Posterior cingulate gyrus (tissue), 11 donors: ENCODE data around the gene DLG2.

Source experiments
- DNase-seq, 10 donors: peaks; one replicate each; pipeline versions ENCODE4 v3.0.0 to v3.0.0-alpha.2; 2020 to 2021; ENCODE audit warnings: mixed read lengths in 3 of 10
- intact Hi-C: fragments of 100-400 bp; cut with DNase I; formaldehyde crosslinking; loops from one replicate; pipeline ENCODE4 v1.15.1; 2023

Gene DLG2

DNA sequence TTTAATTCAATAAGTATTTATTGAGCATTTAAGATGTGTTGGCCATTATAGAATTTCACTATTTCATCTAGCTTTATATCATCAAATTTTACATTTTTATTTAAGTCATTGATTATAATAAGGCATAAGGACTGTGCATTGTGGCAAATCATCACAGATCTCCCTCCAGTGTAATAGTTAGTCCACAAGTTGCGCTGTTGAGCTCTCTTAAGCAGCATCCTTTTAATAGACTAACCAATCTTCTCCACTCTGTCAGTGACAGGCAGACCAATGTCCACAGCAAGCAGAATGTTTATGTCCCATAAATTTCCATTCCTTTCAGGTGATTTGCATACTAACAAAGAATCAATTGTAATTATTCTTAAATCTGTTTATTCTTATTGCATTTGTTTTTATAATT lies 1745.7 kb downstream of the DLG2 start:
- intact Hi-C loops, result no loop called here
- DNase-seq, result no peak

DNA sequence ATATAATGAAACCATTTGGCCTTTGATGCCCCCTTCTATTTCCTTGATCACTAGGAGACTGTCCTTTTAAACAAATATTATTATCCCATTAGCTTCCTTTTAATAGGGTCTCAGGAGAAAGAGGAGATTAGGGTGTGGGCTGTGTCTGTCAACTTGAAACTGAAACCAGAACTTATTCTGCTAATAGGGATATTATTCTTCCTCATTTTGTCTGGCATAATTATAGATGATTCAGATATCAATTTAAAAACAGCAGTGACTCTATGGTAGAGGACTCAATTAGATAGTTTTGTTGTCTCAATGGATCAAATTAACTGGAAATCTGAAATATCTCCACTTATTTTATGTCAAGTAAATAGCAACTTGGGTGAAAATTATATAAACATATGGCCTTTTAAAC lies 1756.1 kb downstream of the DLG2 start:
- DNase-seq, result no peak
- intact Hi-C loops, result no loop called here

DNA sequence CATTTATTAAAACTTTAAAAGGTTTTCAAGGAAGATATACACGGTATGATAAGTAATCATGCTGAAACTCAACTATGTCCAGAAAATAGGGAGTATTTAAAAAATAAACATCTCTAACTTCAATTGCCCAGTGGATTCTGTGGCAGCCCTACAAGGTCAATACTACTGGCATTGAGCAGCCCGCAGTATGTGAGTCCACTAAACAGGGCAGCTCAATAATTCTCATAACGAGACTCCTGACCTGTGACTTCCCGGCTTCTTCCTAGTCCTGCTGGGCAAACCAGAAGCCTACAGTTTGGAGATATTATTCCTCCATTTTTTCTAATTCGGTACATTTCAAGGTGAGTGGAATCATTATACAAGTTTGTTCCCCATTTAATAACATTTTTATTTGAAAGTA lies 1760.5 kb downstream of the DLG2 start:
- intact Hi-C loops, result no loop called here
- DNase-seq, result no peak

DNA sequence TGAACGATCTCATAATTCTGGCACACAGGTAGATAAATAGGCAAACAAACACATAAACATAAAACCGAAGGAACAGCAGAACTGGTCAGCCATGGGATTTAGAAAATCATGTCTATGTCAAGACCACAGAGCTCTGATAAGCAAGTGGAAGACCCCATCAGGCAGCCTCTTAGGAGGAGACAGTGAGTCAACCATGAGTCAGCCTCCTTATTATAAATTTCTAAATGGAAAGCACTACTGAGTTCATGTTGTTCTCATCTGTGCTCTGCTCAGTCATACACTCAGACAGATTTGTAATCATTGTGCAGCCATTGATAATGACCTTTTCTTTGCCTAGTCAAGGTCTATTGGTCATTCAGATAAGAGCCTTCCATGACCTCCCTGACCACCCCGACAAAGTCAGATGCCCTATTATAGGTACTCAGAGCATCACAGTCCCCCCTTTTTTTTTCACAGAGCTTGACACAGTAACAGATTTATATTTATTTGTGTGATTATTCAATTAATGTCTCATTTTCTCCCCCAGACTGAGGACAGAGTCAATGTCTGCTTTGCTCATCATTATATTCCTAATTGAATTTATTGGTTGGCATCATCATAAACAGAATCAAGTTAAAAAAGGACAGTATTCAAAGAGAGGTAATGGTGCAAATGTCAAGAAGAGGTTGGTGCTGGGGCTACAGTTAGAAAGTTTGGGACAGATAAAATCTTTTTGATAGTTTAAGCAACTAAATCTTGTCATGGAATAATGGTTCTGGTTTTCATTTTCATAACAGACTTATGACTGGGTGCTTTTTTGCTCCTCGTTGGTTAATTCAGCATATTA lies 1761.3 kb downstream of the DLG2 start:
- no peak for DNase-seq
- intact Hi-C loops, result no loop called here

DNA sequence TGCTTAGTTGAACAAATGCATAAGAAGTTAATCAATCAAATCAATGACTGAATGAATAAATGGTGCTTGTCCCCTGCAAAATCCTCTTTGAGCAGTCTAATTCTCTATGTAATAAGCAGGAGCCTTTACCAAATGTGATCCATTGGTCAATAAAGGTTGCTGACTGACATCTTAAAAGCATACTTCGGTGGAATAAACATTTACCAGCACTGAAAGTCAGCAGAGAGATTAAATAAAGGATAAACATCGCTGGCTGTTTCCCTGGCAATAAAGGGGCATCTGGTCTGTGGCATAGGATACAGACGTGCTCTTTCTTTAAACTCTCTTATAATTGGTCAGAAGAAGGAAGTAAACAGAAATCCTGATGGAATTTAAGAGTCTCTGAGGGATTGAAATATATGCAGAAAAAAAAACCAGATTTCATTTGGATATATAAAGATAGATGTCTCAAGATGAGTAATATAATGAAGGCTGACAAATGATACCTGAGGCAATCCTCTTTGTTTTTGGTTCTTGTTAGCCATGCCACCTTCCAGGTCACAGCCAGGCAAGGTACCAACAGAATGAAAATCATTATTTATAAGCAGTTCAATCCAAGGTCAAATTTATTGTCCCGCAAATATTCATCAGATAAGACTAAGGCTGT lies 1762.6 kb downstream of the DLG2 start:
- intact Hi-C loops, result no loop called here

DNA sequence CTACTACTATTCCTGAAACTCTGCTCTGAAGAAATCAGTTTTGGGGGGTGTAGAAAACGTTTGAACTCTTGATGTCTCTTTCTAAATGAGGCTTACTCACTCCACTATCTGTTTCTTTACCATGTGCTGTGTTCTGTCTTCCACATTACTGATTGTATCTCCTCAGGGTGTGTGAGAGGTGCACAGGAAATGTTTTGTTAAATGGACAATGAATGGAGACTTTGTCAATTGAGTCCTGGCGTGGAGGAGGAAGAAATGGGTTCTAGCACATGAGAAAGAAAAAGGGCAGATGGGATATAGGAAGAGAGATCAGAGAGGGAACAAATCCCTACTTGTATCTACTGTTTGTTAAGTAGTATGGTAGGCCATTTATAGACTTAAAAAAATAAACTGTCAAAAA lies 1763.9 kb downstream of the DLG2 start:
- DNase-seq, result no peak
- intact Hi-C loops, result no loop called here

More for the DNA sequence above, 1762.6 kb downstream of the DLG2 start:
- no peak for DNase-seq

DNA sequence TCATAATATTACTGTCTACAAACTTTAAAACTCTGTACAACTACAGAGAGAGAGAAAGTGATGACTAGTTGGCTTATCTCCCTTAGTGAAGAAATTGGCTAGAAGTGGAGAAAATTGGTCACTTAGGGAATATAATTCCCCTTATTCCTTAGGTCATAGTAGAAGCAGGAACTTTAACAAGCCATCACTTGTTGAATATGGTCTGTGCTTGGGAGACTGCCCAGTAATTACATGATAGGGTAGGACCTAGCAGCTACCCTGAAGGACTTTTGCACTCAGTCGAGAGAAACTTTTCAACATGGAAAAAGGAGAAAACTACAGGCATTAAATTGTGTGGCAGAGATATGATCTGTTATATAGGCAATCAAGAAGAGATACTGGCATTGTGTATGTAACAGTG lies 1764.5 kb downstream of the DLG2 start:
- intact Hi-C loops, result no loop called here
- no peak for DNase-seq

DNA sequence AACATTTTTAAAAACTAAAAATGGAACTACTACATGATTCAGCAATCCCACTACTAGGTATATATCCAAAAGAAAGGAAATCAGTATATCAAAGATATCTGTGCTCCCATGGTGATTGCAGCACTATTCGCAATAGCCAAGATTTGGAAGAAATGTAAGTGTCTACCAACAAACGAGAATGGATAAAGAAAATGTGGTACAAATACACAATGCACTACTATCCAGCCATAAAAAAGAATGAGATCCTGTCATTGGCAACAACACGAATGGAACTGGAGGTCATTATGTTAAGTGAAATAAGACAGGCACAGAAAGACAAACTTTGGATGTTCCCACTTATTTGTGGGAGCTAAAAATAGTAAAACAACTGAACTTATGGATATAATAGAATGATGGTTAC lies 1765.1 kb downstream of the DLG2 start:
- intact Hi-C loops, result no loop called here
- DNase-seq, result no peak

DNA sequence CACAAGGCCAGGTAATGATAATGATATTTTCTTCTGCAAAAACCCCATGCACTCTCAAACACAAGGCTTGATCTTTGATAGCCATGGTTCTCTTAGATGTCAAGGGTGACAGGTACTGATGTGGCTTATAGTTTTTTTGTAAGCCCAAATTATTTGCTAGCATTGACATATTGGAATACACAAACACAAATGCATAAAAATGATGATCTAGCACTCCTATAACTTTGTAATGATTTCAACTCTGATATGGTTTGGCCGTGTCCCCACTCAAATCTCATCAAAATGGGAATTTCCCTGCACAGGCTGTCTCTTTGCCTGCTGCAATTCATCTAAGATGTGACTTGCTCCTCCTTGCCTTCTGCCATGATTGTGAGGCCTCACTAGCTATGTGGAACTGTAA lies 1768.5 kb downstream of the DLG2 start:
- no peak for DNase-seq

DNA sequence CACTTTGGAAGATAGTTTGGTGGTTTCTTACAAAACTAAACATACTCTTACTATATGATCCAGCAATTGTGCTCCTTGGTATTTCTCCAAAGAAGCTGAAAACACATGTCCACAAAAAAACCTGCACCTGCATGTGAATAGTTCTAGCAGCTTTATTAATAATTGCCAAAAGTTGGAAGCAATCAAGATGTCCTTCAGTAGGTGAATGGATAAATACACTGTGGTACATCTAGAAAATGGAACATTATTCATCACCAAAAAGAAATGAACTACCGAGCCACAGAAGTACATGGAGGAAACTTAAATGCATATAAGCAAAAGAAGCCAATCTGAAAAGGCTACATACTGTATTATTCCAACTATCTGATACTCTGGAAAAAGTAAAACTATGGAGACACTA lies 1771.9 kb downstream of the DLG2 start:
- no peak for DNase-seq
- intact Hi-C loops, result no loop called here

More for the DNA sequence above, 1768.5 kb downstream of the DLG2 start:
- intact Hi-C loops, result no loop called here

DNA sequence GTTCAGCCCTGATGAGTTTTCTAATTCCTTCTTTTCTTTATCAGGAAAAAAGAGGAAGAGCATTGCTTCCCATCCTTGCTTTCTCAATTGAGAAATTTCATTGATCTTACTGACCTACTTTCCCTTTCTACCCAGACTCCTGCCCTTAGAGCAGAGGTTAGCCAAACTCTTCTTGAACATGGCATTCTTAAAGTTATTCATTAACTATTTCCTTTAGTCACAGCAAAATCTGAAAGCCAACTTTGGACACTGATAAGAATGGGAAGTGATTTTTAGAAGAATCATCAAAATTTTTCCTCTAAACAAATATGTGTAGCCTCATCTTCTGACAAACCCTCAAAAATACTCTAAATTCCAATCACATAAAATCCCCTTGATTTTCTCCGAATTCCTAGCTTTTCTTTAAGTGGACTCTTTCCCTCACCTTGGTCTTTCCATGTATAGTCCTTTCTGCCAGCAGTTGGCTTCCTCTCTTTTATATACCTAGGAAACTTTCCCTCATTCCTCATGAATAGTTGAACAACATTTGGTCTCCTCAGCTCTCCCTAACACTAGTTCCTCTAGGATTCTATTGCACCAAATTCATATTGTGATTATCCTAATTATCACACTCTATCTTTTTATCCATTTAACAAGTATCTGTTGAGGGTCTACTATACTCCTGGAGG lies 1774.2 kb downstream of the DLG2 start:
- no peak for DNase-seq
- intact Hi-C loops, result no loop called here

DNA sequence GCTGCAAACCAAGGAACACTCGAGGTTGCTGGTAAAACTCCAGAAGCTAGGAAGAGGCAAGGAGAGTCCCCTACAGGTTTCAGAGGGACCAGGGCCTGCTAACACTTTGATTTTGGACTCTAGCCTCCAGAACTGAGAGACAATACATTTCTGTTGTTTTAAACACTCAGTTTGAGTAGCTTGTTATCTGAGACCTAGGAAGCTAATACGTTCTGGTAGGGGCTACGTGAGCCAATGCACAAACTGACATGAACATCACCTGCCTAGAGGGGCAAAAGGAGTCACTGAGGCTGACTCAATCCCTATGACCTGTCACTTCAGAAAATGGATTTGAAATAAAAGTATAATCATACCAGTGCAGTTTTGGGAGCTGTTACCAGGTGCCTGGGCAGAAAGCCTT lies 1775.1 kb downstream of the DLG2 start:
- intact Hi-C loops, result no loop called here
- DNase-seq, result no peak

DNA sequence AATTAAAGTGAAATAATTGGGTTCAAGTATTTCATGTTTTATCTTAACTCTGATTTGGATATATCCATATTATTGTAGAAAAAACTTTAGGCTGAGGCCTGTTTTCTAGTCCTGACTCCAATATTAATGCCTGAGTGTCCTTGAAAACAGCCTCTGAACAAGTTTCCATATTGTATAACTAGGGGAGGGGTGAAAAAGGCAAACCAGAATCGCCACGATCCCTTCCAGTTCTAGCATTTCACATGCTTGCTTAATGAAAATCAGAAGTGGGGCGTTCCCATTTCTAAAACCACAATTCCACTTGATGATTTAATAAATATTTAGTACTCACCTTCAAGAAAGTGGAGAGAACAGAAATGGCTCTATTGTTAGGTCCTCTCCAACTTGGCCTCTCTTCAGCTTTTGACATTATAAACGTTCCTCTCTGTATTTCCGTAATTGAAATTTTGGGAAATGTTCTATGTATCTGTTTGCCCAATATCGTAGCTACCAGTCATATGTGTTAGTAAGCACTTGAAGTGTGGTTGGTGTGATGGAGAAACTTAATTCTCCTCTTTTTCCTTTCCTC lies 1779.6 kb downstream of the DLG2 start:
- no peak for DNase-seq
- intact Hi-C loops, result no loop called here

DNA sequence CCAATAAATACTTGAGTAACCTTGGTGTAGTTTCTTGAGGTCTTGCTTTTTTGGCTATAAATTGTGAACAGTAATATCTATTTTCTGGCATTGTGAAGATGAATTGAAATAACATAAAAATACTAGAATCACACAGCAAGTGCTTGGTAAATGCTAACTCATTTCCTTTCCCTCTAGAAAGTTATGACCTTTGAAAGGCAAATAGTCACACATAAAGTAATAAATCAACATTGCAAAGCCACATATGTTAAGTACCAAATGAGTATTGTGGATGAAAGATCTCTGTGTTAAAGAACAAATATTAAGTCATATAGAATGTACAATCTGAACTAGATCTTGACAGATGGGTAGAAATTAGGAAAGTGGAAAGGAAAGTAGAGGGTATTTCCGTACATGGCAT lies 1781.3 kb downstream of the DLG2 start:
- intact Hi-C loops, result no loop called here
- no peak for DNase-seq

DNA sequence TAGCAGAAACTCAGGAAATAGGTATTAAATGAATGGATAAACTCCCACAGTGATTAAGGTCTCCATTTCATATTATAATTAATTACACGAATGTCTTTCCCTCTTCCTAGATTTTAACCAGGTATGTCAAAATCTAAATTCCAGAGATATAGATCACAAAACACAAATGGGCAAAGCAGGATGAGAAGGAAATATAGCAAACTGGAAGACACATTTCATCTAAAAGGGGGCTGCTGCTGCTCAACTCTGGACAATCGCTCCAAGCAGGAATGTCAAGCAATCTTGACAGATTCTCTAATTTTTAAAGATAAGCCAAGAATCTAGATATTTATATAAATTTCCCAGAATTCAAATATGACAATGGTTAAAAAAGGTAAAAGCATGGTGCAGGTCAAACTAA lies 1786.8 kb downstream of the DLG2 start:
- DNase-seq, result no peak
- intact Hi-C loops, result no loop called here

DNA sequence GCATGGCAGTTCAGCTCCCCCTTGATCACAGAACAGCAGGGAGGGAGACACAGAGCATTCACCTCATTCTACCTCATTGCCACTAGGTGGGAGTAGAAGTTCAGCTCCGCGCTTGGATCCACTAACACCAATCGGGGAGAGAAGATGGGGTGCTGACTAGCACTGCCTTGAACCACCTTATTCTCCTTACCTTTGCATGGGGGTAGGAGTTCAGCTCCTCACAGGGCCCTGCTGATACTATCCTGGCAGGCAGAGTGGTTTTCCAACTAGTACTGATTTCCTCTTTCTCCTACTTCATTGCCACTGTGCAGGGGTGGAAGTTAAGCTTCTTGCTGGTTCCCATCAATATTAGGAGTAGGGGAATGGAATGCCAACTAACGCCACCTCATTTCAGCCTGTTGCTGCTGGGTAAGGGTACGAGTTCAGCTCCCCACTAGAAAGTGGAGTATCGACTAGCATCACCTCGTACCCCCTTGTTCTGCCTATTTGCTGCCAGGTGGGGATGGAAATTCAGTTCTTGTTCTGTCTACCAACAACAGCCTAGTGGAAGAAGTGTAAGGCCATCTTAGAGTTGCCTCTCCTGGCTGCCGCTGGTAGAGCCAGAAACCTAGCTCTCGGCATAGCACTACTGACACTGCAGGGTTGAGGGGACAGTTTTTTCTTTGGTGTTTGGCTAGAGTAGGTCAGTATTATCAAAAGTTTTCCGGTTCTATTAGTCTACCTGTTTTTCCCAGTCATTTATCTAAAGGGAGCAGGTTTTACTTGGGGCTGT lies 1790.1 kb downstream of the DLG2 start:
- intact Hi-C loops, result loop anchor here (5.0 to 10.0 kb wide), 3 partner anchors 188 to 685 kb away; no protein-coding TSS in a partner anchor
- DNase-seq, result peak in 8 of 10 donors; percentile 29 to 92 (median 55)

DNA sequence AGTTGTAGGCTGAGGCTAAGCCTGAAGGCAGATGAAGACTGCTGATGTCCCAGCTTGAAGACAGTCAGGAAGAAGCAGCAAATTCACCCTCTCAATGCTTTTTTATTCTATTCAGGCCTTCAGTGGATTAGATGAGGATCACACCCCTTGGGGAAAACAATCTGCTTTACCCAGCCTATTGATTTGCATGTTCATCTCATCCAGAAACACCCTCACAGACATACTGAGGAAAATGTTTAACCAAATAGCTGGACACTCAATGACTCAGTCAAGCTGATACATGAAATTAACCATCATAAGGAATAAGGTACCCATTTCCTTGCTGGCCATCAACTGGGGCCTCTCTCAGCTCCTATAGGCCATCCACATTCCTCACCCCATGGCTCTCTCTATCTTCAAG lies 1791.1 kb downstream of the DLG2 start:
- DNase-seq, result no peak
- intact Hi-C loops, result loop anchor here (5.0 to 10.0 kb wide), 3 partner anchors 189 to 686 kb away; no protein-coding TSS in a partner anchor

DNA sequence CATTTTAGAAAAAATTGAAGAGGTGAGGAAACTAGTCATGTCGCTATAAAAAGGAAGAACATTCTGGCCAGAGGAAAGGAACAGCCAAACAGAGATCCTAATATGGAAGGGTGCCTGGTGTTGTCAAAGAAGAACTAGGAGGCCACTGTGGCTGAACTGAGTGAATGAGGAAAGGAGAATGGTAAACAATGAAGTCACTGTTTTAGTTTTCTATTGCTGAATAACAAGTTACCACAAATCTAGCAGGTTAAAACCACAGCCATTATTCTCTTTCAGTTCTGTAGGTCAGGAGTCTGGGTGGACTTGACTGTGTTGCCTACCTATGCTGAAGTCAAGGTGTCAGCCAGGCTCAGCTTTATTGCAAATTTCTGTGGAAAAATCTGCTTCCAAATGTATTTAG lies 1791.7 kb downstream of the DLG2 start:
- intact Hi-C loops, result loop anchor here (5.0 to 10.0 kb wide), 3 partner anchors 189 to 687 kb away; no protein-coding TSS in a partner anchor
- DNase-seq, result no peak

DNA sequence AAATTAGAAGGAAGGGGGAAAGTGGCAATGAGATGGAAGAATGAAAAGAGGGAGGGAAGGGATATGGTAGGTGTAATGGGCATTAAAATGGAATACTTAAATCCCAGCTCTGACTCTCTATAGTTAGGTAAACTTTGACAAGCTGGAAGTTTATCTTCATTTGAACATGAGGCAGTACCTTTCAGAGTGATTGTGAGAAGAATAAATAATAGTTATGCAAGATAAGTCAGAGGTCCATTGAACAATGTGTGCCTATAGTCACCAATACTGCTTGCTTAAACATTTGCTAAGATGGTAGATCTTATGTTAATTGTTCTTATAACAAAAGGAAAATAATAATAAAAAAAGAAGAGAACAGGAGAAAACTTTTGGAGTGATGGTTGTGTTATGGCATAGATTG lies 1795.2 kb downstream of the DLG2 start:
- no peak for DNase-seq
- intact Hi-C loops, result loop anchor here (10.0 kb wide), 1 partner anchor 193 kb away; no protein-coding TSS in a partner anchor

DNA sequence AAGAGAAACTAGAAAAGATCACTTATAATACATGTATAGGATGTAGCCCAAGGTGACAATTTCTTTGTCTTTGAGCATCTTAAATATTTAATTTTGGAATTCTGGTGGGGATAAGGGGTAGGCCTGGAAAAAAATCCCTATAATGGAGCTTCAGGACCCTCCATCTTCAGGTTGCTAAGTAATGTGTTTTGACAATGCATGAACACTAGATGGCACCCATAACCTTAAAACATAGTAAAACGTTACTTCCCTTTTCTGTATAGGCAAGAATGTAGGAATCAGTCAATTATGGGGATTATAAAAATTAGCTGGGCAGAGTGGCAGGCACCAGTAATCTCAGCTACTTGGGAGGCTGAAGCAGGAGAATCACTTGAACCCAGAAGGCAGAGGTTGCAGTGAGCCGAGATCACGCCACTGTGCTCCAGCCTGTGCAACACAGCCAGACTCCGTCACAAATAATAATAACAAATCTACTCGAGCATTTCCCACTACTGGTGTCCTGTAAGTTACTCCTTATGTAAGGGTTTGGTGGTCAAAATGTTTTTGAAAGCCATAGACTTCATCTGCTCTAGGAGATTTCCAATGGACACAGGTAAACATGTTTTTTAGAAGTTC lies 1799.1 kb downstream of the DLG2 start:
- intact Hi-C loops, result loop anchor here (5.0 kb wide), 2 partner anchors 434 to 699 kb away; no protein-coding TSS in a partner anchor
- DNase-seq, result no peak
